ENCODE measurements around the gene ARID3C. TPM values are rescaled to one million over a fixed set of nuclear protein-coding genes. Genes with fewer than 3 reads are reported as not detected.

The ARID3C gene, protein sequence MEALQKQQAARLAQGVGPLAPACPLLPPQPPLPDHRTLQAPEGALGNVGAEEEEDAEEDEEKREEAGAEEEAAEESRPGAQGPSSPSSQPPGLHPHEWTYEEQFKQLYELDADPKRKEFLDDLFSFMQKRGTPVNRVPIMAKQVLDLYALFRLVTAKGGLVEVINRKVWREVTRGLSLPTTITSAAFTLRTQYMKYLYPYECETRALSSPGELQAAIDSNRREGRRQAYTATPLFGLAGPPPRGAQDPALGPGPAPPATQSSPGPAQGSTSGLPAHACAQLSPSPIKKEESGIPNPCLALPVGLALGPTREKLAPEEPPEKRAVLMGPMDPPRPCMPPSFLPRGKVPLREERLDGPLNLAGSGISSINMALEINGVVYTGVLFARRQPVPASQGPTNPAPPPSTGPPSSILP
- not detected for total RNA-seq
- long read RNA-seq, result 0 reads

DNA sequence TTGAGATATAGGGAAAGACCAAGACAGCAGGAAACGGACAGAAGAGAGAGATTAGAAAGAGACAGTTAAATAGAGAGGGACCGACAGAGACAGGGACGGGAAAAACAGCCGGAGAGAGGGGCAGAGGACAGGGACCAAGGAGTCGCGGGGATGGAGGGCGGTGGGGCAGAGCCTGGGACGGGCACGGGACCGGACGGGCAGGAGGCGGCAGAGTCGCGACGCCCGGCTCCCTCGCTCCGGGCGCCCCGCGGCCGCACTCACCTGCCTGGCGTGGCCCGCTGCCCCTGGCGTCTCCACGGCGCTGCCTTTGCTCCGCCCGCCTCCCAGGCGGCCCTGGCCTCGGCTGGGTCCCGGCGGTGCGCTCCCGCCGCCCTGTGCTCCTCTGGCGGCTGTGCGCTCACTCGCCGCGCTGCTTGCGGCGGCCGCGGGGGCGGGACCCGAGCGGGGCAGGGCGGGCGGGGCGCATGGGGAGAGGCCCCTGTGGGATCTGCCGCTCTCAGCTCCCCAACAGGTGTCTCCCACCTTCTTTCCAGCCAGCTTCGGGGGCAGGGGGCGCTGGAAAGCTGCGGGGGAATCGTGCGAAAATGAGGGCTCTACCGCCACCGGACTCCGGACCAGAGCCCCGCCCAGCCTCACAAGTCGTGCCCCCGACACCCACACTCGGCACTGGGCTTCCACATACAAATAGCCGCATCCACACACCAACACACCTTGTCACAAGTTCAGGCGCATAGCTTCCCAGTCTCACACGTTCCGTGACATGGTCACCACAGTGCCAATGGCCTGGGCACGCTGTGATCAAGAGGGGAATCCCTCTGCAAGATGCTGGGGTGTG lies at the start of gene ARID3C:
TSS of gene ARID3C (minus strand) at position 411 of the 835 bp plus-strand sequence. CDS start 1,052 bp downstream, outside the sequence.
- H3K27ac ChIP-seq (replicated peaks), result no peak within 1 kb of the TSS
- no peaks in the 10 kb centered on the region for H3K36me3 ChIP-seq
- no peak for TF ChIP-seq CTCF (IDR thresholded peaks at IDR 0.05; ENCODE audit: borderline replicate concordance)
- no peaks in the 10 kb centered on the region for H3K9me3 ChIP-seq (replicated peaks)
- intact Hi-C loops (cut with micrococcal nuclease), result no loop called here
- DNase-seq, result no peak
- H3K4me1 ChIP-seq, result peaks cover 19% of the 10 kb centered on the region
- H3K27me3 ChIP-seq (ENCODE audit: low read depth), result peaks cover 65% of the 10 kb centered on the region
- peak within 1 kb of the TSS; percentile 65 for H3K4me3 ChIP-seq

DNA sequence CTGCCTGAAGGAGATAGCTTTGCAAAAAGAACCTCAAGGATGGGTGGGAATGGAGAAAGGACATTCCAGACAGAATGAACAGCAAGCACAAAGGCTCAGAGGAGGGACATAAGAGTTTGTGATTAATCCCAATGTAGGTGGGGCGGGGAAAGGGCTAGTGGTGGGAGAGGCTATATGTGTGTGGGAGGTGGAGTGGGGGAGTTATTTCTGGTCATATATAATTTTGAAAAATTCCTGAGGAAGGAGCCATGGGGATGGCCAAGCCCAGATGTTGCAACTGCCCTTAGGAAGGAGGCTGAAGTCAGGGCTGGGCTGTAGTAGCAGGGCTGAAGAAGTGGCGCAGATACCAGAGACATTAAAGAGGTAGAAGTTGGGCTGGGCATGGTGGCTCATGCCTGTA lies 47.0 kb upstream of the ARID3C start:
- no peaks in the 10 kb centered on the region for H3K27me3 ChIP-seq (ENCODE audit: low read depth)
- peaks cover 2% of the 10 kb centered on the region for H3K36me3 ChIP-seq
- no peak for TF ChIP-seq CTCF (IDR thresholded peaks at IDR 0.05; ENCODE audit: borderline replicate concordance)
- no peak overlapping the region for H3K27ac ChIP-seq (replicated peaks)
- H3K9me3 ChIP-seq (replicated peaks), result no peaks in the 10 kb centered on the region
- no peaks in the 10 kb centered on the region for H3K4me1 ChIP-seq
- H3K4me3 ChIP-seq, result no peak overlapping the region
- intact Hi-C loops (cut with micrococcal nuclease), result no loop called here
- no peak for DNase-seq

- Histone ChIP-seq H3K27ac (replicated peaks) (no peak overlapping the region), H3K4me3 (no peak overlapping the region), H3K27me3 (ENCODE audit: low read depth) (no peaks in the 10 kb centered on the region), H3K9me3 (replicated peaks) (peaks cover 3% of the 10 kb centered on the region), H3K36me3 (no peaks in the 10 kb centered on the region), H3K4me1 (no peaks in the 10 kb centered on the region)
- TF ChIP-seq CTCF (IDR thresholded peaks at IDR 0.05; ENCODE audit: borderline replicate concordance), result peak; percentile 48
- peak; percentile 41 for DNase-seq
- intact Hi-C loops (cut with micrococcal nuclease), result no loop called here
These were observed 46.3 kb upstream of the ARID3C start for GRCh38 chr9:34675048-34675714.

GRCh38 chr9:34674440-34674839 lies 45.6 kb upstream of the ARID3C start:
- H3K27me3 ChIP-seq (ENCODE audit: low read depth), result no peaks in the 10 kb centered on the region
- no peak for DNase-seq
- no peak overlapping the region for H3K4me3 ChIP-seq
- no peaks in the 10 kb centered on the region for H3K36me3 ChIP-seq
- no peaks in the 10 kb centered on the region for H3K4me1 ChIP-seq
- H3K27ac ChIP-seq (replicated peaks), result no peak overlapping the region
- H3K9me3 ChIP-seq (replicated peaks), result peaks cover 9% of the 10 kb centered on the region
- TF ChIP-seq CTCF (IDR thresholded peaks at IDR 0.05; ENCODE audit: borderline replicate concordance), result no peak
- intact Hi-C loops (cut with micrococcal nuclease), result no loop called here

- H3K36me3 ChIP-seq, result peaks cover 5% of the 10 kb centered on the region
- peaks cover 9% of the 10 kb centered on the region for H3K9me3 ChIP-seq (replicated peaks)
- H3K4me1 ChIP-seq, result peaks cover 12% of the 10 kb centered on the region
- H3K4me3 ChIP-seq, result no peak overlapping the region
- intact Hi-C loops (cut with micrococcal nuclease), result no loop called here
- TF ChIP-seq CTCF (IDR thresholded peaks at IDR 0.05; ENCODE audit: borderline replicate concordance), result no peak
- DNase-seq, result no peak
- H3K27me3 ChIP-seq (ENCODE audit: low read depth), result no peaks in the 10 kb centered on the region
- H3K27ac ChIP-seq (replicated peaks), result no peak overlapping the region
These were observed 42.4 kb upstream of the ARID3C start for GRCh38 chr9:34671307-34671706.

Data from left ventricle myocardium inferior (tissue), 1 donor.